Omental fat pad (tissue), 4 donors: ENCODE measurements around the gene CLDN22. TPM values are rescaled to one million over a fixed set of nuclear protein-coding genes. Genes with fewer than 3 reads are reported as not detected.

Experiments used
- ATAC-seq: fragments of 150-250 bp; one replicate; pipeline ENCODE4 v1.9.1; 2016; ENCODE audit warnings: mild to moderate bottlenecking, moderate library complexity; ENCODE audit not compliant: low FRiP score
- DNase-seq: peaks from one replicate; pipeline ENCODE4 v3.0.0-alpha.2; 2019; ENCODE audit warnings: low spot score
- total RNA-seq, 4 donors: library from RNA; depleted of rRNA; stranded (reverse); fragments of >200 nt; gene quantifications; one replicate each; pipeline ENCODE4 v1.1.0, GENCODE V29; 2016
- TF ChIP-seq, protein P1 (sequence below), 3 donors: fragments of 450-650 bp; IDR thresholded peaks; one replicate each; pipeline ENCODE4 v1.5.1; 2016 to 2017; ENCODE audit warnings: antibody characterized with exemption in 3 of 3, mild to moderate bottlenecking in 3 of 3, moderate library complexity in 2 of 3

The CLDN22 gene
- total RNA-seq, 4 donors from 2014 or later = not detected

DNA sequence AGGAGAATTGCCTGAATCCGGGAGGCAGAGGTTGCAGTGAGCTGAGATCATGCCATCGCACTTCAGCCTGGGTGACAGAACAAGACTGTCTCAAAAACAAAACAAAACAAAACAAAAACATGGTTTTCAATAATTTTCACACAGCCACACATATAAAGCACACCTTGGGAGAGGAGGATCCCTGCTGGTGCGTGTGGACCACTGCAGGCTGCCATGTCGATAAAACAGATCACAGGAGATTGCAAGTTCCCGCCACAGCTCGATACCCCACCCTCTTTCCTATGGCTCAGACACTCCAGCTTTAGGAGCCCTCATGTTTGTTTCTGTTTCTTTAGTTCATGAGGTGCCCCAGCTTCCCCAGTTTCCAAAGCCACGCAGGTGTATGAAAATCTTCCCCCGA lies 33.5 kb upstream of the CLDN22 start:
- TF ChIP-seq, protein P1, sequence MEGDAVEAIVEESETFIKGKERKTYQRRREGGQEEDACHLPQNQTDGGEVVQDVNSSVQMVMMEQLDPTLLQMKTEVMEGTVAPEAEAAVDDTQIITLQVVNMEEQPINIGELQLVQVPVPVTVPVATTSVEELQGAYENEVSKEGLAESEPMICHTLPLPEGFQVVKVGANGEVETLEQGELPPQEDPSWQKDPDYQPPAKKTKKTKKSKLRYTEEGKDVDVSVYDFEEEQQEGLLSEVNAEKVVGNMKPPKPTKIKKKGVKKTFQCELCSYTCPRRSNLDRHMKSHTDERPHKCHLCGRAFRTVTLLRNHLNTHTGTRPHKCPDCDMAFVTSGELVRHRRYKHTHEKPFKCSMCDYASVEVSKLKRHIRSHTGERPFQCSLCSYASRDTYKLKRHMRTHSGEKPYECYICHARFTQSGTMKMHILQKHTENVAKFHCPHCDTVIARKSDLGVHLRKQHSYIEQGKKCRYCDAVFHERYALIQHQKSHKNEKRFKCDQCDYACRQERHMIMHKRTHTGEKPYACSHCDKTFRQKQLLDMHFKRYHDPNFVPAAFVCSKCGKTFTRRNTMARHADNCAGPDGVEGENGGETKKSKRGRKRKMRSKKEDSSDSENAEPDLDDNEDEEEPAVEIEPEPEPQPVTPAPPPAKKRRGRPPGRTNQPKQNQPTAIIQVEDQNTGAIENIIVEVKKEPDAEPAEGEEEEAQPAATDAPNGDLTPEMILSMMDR (IDR thresholded peaks at IDR 0.05) = no peak
- DNase-seq (no peak), ATAC-seq (no peak)

DNA sequence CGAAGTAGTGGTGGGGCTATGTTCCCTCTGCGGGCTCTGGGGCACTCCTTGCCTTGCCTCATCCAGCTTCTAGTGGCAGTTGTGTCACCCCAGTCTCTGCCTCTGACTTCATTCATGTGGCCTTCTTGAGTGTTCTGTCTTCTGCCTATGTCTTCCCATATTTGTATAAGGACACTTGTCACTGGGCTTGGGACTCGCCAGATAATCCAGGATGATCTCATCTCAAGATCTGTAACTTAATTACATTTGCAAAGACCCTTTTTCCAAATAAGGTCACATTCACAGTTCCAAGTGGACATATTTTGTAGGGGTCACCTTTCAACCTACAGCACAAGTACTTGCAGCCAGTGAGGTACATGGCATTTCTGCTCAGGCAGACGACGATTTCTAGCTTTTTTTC lies 32.5 kb upstream of the CLDN22 start:
- TF ChIP-seq, protein P1 (IDR thresholded peaks at IDR 0.05) = no peak
- ATAC-seq (no peak), DNase-seq (no peak)

DNA sequence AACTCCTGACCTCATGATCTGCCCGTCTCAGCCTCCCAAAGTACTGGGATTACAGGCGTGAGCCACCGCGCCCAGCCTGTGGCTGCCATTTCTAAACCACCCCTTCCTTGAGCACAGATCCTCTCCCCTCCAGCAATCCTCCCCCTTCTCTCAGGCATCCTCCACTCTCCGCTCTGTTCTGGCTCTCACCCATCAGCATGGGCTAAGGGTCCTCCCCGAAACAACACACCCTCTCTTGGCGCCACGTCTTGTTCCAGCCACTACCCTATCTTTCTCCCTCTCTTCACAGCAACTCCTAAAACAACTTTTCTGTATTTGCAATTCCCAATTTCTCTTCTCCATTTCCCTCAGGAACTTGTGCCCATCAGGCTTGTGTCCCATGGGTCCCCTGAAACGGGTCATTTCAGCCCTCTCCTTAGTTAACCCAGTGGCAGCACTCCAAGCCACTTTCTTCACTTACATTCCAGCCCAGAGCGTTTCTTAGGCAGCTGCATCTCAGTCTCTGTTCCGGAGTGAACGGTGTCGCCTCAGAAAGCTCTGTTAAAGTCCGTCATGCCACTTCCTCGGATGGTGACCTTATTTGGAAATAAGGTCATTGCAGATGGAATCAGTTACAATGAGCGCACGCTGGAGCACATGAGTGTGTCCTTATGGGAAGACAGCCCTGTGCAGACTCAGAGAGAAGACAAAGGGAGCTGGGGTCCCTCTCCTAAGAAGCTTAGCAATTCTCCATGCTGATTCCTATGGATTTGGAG lies 30.4 kb upstream of the CLDN22 start:
- TF ChIP-seq, protein P1 (IDR thresholded peaks at IDR 0.05) = no peak
- ATAC-seq (no peak), DNase-seq (no peak)

DNA sequence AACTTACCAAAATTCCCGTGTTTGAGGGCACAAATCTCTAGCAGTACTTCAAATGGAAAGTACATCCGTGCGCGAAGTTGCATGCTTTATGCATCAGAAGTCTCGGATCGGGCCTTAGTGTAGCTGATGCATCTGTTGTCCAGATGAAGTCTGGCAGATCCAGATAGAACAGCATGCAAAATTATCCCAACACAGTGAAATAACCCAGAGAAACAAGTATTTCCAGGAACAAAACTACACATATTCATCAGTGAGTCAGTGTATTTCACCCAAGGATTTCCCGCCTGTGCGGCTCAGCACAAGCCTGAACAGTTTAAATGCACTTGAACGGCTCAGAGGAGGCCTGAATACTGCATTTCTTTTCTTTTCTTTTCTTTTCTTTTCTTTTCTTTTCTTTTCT lies 29.6 kb upstream of the CLDN22 start:
- TF ChIP-seq, protein P1 (IDR thresholded peaks at IDR 0.05) = no peak
- ATAC-seq (no peak), DNase-seq (no peak)

DNA sequence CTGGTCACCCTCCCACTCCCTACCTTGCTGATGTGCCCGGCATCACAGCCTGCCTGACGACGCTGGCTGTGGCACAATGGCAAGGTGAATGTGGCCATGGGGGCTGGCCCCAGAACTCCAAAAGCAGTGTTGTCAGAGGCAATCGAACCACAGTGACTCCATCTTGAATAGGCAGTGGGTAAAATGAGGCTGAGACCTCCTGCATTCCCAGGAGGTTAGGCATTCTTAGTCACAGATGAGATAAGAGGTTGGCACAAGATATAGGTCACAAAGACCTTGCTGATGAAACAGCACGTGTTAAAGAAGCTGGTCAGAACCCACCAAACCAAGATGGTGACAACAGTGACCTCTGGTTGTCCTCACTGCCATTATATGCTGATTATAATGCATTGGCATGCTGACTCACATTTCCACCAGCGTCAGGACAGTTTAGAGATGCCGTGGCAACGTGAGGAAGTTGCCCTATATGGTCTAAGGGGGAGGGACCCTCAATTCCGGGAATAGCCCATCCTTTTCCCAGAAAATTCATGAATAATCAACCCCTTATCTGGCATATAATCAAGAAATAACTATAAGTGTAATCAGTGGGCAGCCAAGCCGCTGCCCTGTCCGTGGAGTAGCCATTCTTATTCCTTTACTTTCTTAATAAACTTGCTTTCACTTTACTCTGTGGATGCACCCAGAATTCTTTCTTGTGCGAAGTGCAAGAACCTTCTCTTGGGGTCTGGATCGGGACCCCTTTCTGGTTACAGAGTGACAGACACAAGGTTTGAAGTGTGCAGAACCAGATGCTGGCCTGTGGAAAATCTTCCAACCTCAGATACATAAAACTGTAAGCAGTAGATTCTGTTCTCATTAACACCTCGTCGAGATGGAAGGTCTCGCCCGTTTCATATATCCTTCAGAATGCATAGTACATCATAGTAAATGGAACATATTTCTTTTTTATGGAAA lies 28.9 kb upstream of the CLDN22 start:
- TF ChIP-seq, protein P1 (IDR thresholded peaks at IDR 0.05) = no peak
- DNase-seq = no peak
- peak; percentile 61 for ATAC-seq

DNA sequence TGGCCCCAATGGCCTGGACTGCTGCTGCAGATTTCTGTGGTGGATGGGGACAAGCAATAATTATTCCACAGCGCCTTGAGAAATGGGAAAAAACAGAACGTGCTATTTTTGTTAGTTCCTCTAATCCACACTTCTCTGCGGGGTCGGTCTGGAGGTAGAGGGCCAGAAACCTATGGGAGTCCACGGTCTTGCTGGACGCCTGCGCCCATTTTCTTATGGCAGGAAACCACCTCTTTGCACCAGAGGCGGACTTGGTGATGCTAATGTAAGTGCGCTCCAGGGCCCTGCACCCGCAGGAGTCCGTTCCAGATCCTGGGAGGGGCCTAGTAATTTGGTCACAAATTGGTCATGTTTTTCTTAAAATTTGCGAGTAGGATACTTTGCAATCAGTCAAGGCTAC lies 28.1 kb upstream of the CLDN22 start:
- ATAC-seq (no peak), DNase-seq (no peak)
- TF ChIP-seq, protein P1 (IDR thresholded peaks at IDR 0.05) = no peak
